ENCODE measurements around the gene GANC.

DNA sequence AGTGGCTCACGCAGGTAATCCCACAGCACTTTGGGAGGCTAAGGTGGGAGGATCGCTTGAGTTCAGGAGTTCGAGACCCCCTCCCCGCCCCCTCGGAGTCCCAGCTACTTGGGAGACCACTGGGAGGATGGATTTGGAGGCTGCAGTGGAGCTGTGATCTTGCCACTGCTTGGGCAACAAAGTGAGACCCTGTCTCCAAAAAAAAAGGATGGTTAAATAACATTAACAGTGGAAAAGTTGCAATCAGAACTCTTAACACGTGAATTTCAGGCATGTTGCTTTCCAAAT is 1.6 kb downstream of the GANC start:
- TF ChIP-seq KAT7 (CRISPR knock-in tag; IDR thresholded peaks at IDR 0.05; ENCODE audit: borderline replicate concordance) (no peak), FOXK1 (CRISPR knock-in tag; IDR thresholded peaks at IDR 0.05) (no peak)
- TF ChIP-seq, protein P1, sequence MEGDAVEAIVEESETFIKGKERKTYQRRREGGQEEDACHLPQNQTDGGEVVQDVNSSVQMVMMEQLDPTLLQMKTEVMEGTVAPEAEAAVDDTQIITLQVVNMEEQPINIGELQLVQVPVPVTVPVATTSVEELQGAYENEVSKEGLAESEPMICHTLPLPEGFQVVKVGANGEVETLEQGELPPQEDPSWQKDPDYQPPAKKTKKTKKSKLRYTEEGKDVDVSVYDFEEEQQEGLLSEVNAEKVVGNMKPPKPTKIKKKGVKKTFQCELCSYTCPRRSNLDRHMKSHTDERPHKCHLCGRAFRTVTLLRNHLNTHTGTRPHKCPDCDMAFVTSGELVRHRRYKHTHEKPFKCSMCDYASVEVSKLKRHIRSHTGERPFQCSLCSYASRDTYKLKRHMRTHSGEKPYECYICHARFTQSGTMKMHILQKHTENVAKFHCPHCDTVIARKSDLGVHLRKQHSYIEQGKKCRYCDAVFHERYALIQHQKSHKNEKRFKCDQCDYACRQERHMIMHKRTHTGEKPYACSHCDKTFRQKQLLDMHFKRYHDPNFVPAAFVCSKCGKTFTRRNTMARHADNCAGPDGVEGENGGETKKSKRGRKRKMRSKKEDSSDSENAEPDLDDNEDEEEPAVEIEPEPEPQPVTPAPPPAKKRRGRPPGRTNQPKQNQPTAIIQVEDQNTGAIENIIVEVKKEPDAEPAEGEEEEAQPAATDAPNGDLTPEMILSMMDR (IDR thresholded peaks at IDR 0.05) = no peak

All from WTC11 (cell line).